HG03175 (cell line): ENCODE data around the gene GLYATL2.

Source experiments
- ATAC-seq: cut with Tn5 transposase; IDR thresholded peaks from one replicate; pipeline ENCODE4 v1.9.1; 2021; ENCODE audit warnings: mild to moderate bottlenecking, moderate library complexity; ENCODE audit not compliant: unreplicated experiment

The GLYATL2 gene

DNA sequence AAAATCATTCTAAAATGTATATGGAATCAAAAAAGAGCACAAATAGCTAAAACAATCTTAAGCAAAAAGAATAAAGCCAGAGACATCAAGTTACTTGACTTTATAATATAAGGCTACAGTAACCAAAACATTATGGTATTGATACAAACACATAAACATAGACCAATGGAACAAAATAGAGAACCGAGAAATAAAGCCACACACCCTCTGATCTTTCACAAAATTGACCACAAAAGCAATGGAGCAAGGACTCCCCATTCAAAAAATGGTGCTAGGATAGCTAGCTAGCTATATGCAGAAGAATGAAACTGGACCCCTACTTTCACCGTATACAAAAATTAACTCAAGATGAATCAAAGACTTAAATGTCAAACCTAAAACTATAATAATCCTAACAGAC is 43.2 kb downstream of the GLYATL2 start:
- no peak for ATAC-seq

DNA sequence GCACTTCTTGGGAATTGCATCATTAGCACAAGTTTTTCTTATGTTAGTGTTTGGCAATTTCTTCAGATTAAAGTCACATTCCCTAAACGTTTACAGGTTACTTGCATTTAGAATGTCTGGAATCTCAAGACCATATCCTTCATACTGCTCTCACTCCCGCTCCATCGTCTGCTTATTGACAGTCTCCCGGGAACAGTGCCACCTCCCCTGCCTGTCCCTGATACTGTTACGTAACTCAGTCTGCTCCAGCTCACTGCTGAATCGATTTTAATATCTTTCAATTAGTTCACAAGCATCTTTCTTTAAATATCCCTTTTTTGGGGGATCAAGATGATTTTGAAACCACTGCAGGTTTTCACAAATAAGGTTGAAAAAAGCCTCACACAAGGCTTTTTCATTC is 48.2 kb downstream of the GLYATL2 start:
- ATAC-seq: no peak

DNA sequence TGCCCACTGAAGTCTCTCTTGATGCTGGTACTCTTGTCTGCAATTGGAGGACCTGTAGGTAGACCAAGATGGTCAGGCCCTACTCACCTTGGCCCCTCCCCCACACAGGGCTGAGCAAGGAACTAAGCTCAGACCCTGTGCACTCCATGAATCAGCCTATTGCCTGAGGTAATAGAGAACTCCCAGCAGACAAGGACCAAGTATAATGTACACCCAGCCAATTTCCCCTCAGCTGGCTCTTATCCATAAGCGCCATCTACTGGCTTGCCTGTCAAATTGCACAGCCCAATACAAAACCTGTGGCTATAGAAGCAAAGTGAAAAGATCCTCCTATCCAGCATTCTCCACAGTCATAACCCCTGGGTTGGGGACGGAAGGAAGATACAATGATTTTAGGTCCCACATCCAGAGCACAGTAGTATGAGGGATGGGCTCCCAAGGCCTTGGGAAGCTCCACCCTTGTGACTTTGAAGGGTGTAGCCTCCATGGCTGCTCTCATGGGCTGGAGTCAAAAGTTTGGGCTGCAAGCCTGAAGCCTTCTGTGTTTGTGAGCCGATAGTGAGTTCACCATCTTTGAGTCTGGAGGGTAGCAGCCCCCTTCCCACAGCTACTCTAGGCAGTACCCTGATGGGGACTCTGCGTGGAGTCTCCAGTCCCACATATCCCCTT is 56.0 kb downstream of the GLYATL2 start:
- ATAC-seq: peak; percentile 85

DNA sequence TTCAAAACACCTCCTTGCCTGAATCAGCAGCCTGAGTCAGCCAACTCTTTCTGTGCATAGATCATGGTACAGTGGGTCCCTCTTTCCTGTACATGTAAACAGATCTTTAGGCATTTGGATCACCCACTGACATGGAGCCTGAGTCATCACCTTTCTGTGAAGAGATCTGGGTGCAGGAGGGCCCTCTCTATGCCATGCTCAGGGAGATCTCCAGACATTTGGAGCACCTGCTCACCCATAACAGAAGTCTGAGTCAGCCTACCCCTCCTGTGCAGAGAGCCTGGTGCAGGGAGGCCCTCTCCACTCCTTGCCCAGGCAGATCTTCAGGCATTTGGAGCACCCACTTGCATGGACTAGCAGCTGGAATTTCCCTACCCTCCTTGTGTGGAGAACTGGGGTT is 56.6 kb downstream of the GLYATL2 start:
- ATAC-seq: peak; percentile 17

DNA sequence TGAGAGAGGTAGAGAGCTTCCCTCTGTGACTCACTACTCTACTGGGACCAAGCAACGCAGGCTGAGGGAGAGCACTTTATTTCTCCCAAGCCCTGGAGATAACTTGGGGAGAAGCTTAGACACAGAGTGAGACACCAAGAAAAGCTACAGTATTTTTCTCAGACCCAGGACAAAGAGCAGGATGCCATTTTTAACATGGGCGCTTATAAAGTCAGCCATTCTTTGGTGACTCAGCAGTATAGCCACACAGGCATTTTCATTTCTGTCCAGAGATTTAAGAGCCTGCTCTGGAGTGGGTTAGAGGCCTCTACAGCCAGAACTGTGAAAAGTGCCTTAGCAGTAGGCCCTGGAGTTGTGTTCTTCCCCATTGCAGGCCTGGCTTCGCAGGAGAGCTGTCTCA is 57.8 kb downstream of the GLYATL2 start:
- ATAC-seq: no peak

DNA sequence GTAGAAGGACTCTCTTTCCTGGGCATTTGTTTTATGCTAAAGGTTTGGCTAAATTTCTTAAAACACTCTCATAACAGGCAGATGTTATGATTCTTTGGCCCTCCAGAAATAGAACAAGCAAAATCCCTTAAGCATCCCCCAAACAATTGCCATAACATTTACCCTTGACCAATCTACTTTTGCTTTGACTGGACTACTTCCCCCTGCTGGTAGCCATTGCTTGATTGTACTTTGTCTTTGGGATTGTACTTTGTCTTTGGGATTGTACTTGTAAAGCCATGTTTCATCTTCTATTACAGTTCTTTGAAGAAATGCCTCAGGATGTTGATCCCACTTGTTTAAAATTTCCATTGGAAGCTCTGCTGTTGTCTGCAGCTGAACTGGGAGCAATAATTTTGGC is 59.5 kb downstream of the GLYATL2 start:
- ATAC-seq: no peak
